Motor neuron (in vitro differentiated cells): ENCODE measurements around the gene LIN37. TPM values are rescaled to one million over a fixed set of nuclear protein-coding genes. Genes with fewer than 3 reads are reported as not detected.
A peak's percentile ranks its signal among the peaks of the same experiment; 100 is the strongest.

Experiments
- ATAC-seq, 8 experiments: fragments of 200-7000 bp; cut with Tn5 transposase; replicated peaks in 6 of 8; 2 replicates each; pipeline ENCODE4 v1.8.0; 2021; ENCODE audit warnings: mild to moderate bottlenecking in 8 of 8, moderate library complexity in 8 of 8
- H3K27ac ChIP-seq, 2 donors: fragments of 250-450 bp; sonication (Bioruptor Pico); 2 replicates each; pipeline ENCODE4 v1.9.0; 2021; ENCODE audit warnings: antibody characterized with exemption in 2 of 2, mild to moderate bottlenecking in 2 of 2, moderate library complexity in 1 of 2
- H3K4me1 ChIP-seq, 2 donors: fragments of 250-450 bp; sonication (Bioruptor Pico); replicated peaks in 1 of 2; 2 replicates each; pipeline ENCODE4 v1.6.1; 2021; ENCODE audit warnings: antibody characterized with exemption in 2 of 2, mild to moderate bottlenecking in 2 of 2, moderate library complexity in 1 of 2
- H3K4me3 ChIP-seq, 5 donors: fragments of 250-450 bp; sonication (Bioruptor Pico); 2 replicates each; pipeline ENCODE4 v1.9.0; 2021; ENCODE audit warnings: antibody characterized with exemption in 5 of 5, mild to moderate bottlenecking in 5 of 5, moderate library complexity in 4 of 5
- WGBS, 10 experiments: fragments of 450-650 bp; shearing (Covaris generic); methylation state at CpG; one replicate each; pipeline ENCODE4 v1.0.0; 2022; 5-methylcytosine and 5-hydroxymethylcytosine counted together
- in situ Hi-C, 9 experiments: fragments of 400-800 bp; cut with MboI; loops; one replicate each; pipeline ENCODE4 v1.15.0; 2021; ENCODE audit warnings: low sequenced_read_pairs in 9 of 9, low pct_unique_long_range_greater_than_20kb in 2 of 9; ENCODE audit not compliant: unreplicated experiment in 9 of 9
- total RNA-seq, 8 experiments: library from RNA; unstranded; fragments of 300-600 nt; gene quantifications; 2 replicates each; pipeline versions ENCODE4 v1.2.3 to v1.2.4, GENCODE V29; 2022

Gene LIN37, protein sequence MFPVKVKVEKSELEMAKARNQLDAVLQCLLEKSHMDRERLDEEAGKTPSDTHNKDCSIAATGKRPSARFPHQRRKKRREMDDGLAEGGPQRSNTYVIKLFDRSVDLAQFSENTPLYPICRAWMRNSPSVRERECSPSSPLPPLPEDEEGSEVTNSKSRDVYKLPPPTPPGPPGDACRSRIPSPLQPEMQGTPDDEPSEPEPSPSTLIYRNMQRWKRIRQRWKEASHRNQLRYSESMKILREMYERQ
- total RNA-seq, result 10 to 100 TPM; 12.6 to 32.0 (median 19.9) TPM

- in situ Hi-C loops, result no loop called here
- peak; percentile 69 to 82 (median 80) for ATAC-seq
- Histone ChIP-seq H3K27ac (peak within 1 kb of the TSS; percentile 54 to 62), H3K4me1 (peaks cover 13 to 18% of the 10 kb centered on the region in 2 donors), H3K4me3 (peak within 1 kb of the TSS; percentile 62 to 85 (median 80))
- 0 to 12% (median 0%) methylated on average over 2 to 22 of the region's 45 CpGs; no CpG with 5 or more reads in 2 of the 10 experiments for WGBS, 10 experiments
Observed at GRCh38 chr19:35748106-35749020, at the start of gene LIN37. Gene LIN37 (plus strand): TSS chr19:35748576. CDS start chr19:35748725, 149 bp downstream.

DNA sequence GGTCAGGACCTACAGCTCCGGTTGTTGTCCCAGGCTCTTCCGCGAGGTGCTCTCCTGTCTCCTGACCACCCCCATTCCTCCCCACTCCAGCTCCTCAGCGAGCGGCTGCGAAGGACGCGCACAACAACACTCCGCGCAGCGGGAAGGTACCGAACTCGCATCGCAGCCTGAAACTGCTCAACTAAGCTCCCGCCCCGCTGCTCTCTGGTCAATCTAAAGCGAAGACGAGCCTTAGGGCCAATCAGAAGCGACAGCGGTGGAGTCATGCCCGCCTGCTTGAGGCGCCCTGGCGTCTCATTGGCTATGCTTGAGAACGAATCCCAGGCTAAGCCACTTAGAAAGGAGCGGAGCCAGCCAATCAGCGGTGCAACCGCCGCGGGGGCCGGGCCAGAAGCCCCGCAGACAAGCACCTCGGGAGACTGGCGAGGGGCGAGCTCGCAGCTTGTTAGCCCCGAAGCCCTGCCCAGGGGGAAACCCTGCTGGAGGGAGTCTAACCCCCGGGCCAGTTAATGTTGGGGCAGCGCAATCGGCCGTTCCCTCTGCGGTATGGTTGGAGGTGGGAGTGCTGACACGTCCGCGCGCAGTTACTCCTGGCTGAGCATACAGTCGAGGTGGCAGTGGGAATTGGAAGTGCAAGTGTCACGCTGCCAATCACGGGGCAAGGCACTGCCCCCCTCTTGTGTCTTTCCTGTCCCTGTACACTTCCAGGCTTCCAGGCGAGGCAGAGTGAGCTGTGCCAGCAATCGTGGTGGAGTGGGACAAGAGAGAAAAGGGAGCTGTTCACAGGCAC, 46.0 kb upstream of the LIN37 start:
- Histone ChIP-seq H3K4me3 (peak overlapping the region; percentile 49 to 70 (median 53)), H3K27ac (peak overlapping the region in 1 of 2 donors; percentile 16), H3K4me1 (no peaks in the 10 kb centered on the region)
- in situ Hi-C loops, result no loop called here
- 0% methylated on average over 7 to 36 of the region's 50 CpGs; no CpG with 5 or more reads in 6 of the 10 experiments for WGBS, 10 experiments
- peak; percentile 98 to 99 (median 98) for ATAC-seq

- WGBS, 10 experiments, result 25 to 94% (median 47%) methylated on average over 1 to 6 of the region's 9 CpGs; no CpG with 5 or more reads in 3 of the 10 experiments
- Histone ChIP-seq H3K4me1 (no peaks in the 10 kb centered on the region), H3K4me3 (peak overlapping the region in 2 of 5 donors; percentile 57 to 70), H3K27ac (no peak overlapping the region)
- ATAC-seq, result no peak
- in situ Hi-C loops, result no loop called here
Observed at GRCh38 chr19:35703343-35703742, 45.0 kb upstream of the LIN37 start.

- no peak within 1 kb of the TSS for H3K4me3 ChIP-seq
- peak in 2 of 8 experiments; percentile 8 for ATAC-seq
- 0 to 60% (median 40%) methylated on average over 1 to 15 of the region's 24 CpGs; no CpG with 5 or more reads in 5 of the 10 experiments for WGBS, 10 experiments
Observed at GRCh38 chr19:35704218-35704617, 44.2 kb upstream of the LIN37 start, which contains the start of gene ZBTB32. Gene ZBTB32 (plus strand): TSS chr19:35704558. CDS start chr19:35714627, 10,069 bp downstream.

GRCh38 chr19:35708391-35708790, 40.0 kb upstream of the LIN37 start:
- in situ Hi-C loops, result no loop called here
- H3K27ac ChIP-seq, result no peak overlapping the region
- no peak overlapping the region for H3K4me3 ChIP-seq
- no peak for ATAC-seq
- H3K4me1 ChIP-seq, result no peaks in the 10 kb centered on the region
- WGBS, 10 experiments, result 67 to 83% (median 73%) methylated on average over 1 of the region's 1 CpG; no CpG with 5 or more reads in 6 of the 10 experiments

More at GRCh38 chr19:35704218-35704617, 44.2 kb upstream of the LIN37 start, which contains the start of gene ZBTB32:
- in situ Hi-C loops, result no loop called here
- Histone ChIP-seq H3K4me1 (no peaks in the 10 kb centered on the region), H3K27ac (no peak within 1 kb of the TSS)

DNA sequence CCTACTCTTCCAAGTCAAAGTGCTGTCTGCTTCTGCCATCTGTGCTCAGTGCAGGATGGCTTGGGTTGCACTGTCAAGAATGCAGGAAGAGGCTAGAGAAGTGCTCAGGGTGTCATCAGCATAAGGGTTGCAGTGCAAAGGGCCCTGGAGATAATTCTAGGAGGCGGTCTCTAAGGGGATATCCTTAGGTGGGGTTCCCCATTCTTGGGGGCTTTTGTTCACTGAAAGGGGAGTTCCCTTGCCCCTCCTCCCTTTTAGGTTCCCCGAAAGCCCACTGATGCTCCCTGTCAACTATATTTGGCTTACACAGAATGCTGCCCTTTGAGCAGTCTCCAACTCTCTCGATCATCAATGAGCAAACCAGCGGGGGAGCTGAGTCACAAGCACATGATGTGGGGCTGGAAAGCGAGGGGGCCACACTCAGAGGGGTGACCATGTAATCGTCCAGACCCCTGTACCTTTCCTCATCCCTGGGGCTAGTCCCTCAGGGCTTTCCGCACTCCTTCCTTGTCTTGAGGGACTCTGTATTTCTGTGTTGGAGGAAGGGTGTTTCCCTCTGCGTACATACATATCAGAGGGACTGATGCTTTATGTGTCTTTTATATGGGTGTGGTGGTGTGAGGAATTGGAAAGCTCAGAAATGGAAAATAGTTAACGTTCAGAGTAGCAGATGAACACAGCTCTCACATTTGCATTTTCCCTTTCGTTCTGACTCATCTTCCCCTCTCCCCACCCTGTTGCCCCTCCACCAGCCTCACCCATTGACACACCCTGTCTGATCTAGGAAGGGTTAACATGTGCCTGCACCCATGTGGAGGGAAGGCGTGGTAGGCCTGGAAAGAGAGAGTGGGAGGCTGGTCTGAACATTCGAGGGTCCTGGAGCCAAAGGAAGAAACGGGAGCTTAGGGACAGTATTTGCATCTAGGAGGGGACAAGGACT, 37.3 kb upstream of the LIN37 start:
- 0 to 67% (median 4%) methylated on average over 1 to 7 of the region's 13 CpGs; no CpG with 5 or more reads in 3 of the 10 experiments for WGBS, 10 experiments
- Histone ChIP-seq H3K27ac (no peak overlapping the region), H3K4me1 (peaks cover 8 to 10% of the 10 kb centered on the region in 2 donors), H3K4me3 (no peak overlapping the region)
- ATAC-seq, result peak in 6 of 8 experiments; percentile 11 to 97 (median 45)
- in situ Hi-C loops, result no loop called here

DNA sequence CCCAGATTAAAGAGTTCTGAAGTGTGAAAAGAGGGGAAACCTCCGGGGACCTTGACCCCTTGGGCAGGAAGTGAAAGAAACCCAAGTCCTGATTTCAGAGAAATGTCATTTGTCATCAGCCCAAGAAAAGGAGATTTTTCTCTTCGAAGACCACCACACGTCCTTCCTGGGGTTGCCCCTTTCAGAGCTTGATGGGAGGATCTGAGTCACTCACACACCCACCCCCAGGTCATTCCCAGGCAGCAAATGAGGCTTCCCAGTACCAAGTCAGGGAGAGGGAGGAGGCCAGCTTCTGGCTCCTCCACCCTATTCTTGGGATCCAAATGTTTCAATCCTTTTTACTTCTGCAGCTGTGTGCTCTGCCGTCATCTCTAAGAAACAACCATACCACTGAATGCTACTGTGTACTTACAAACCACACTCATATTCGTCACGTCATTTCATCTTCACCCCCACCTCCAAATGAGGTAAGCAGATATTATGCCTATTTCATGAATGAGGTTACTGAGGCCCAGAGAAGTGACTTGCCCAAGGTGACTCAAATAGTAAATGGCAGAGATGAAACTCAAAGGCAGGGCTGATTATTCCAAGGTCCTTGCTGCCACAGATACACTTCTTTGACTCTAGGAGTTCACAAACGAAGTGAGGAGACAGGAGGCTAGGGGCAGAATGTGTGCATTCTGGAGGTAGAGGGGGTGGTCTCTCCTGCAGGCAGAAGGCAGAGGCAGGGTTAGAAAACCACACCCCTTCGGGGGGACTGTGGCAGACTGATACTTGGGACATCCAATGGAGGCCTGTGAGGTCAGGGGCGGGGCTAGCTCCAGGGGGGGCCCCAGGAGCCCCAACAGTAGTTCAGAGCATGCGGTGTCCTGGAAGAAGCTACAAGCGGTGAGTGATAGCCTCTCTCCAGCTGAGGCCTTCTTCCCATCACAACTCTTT, 35.5 kb upstream of the LIN37 start:
- ATAC-seq, result peak in 2 of 8 experiments; percentile 2 to 5
- WGBS, 10 experiments, result 0 to 100% (median 52%) methylated on average over 1 to 9 of the region's 11 CpGs; no CpG with 5 or more reads in 1 of the 10 experiments
- in situ Hi-C loops, result no loop called here
- H3K4me1 ChIP-seq, result peaks cover 8 to 11% of the 10 kb centered on the region in 2 donors
- H3K27ac ChIP-seq, result no peak overlapping the region
- no peak overlapping the region for H3K4me3 ChIP-seq

GRCh38 chr19:35713506-35713850, 34.9 kb upstream of the LIN37 start:
- in situ Hi-C loops, result no loop called here

GRCh38 chr19:35713904-35714495, 34.4 kb upstream of the LIN37 start:
- Histone ChIP-seq H3K27ac (no peak overlapping the region), H3K4me1 (peaks cover 10 to 12% of the 10 kb centered on the region in 2 donors), H3K4me3 (no peak overlapping the region)
- ATAC-seq, result no peak
- 33 to 100% (median 88%) methylated on average over 1 to 10 of the region's 12 CpGs; no CpG with 5 or more reads in 1 of the 10 experiments for WGBS, 10 experiments
- in situ Hi-C loops, result no loop called here

More at GRCh38 chr19:35713506-35713850, 34.9 kb upstream of the LIN37 start:
- ATAC-seq, result no peak
- WGBS, 10 experiments, result 0 to 80% (median 31%) methylated on average over 1 to 2 of the region's 2 CpGs; no CpG with 5 or more reads in 5 of the 10 experiments
- Histone ChIP-seq H3K27ac (no peak overlapping the region), H3K4me3 (no peak overlapping the region), H3K4me1 (peaks cover 8 to 11% of the 10 kb centered on the region in 2 donors)

- ATAC-seq, result no peak
- peaks cover 16 to 17% of the 10 kb centered on the region in 2 donors for H3K4me1 ChIP-seq
- no peak overlapping the region for H3K27ac ChIP-seq
- no peak overlapping the region for H3K4me3 ChIP-seq
- 40 to 90% (median 69%) methylated on average over 1 to 6 of the region's 14 CpGs; no CpG with 5 or more reads in 2 of the 10 experiments for WGBS, 10 experiments
- in situ Hi-C loops, result no loop called here
Observed at GRCh38 chr19:35714601-35715354, 33.6 kb upstream of the LIN37 start.
